ENCODE results near the gene MRPS10. TPM values are rescaled to one million over a fixed set of nuclear protein-coding genes. Genes with fewer than 3 reads are reported as not detected.
A peak's percentile ranks its signal among the peaks of the same experiment; 100 is the strongest.

The MRPS10 gene
- polyA plus RNA-seq, 1 of the 3 experiments (the other 2 are of a cell fraction): 29.8 TPM

GRCh38 chr6:42212442-42212841, 5.2 kb downstream of the MRPS10 start:
- ChIA-PET CTCF (interaction anchor here (6.3 kb wide), 1 partner anchor 335 kb away, joined by 47 read pairs; no protein-coding TSS in a partner anchor), POLR2A (no interaction called here)
- no peak for DNase-seq

GRCh38 chr6:42211726-42212125, 5.9 kb downstream of the MRPS10 start:
- H3K4me2 ChIP-seq: no peak overlapping the region
- no peak overlapping the region for H2AFZ ChIP-seq (ENCODE audit: low read depth)
- 96% methylated on average over 6 of the region's 6 CpGs for whole genome bisulfite sequencing (ENCODE audit: low lambda C conversion rate)
- H3K4me3 ChIP-seq (ENCODE audit: low read depth in 2 of 2, low read length in 1 of 2): no peak overlapping the region
- ChIA-PET CTCF (interaction anchor here (1.2 to 6.3 kb wide), 2 partner anchors 90 to 335 kb away, joined by 3 to 47 read pairs; no protein-coding TSS in a partner anchor), POLR2A (interaction anchor here (0.7 kb wide), 1 partner anchor 156 kb away, joined by 3 read pairs; no protein-coding TSS in a partner anchor)
- peaks cover 9% of the 10 kb centered on the region for H3F3A ChIP-seq (replicated peaks; ENCODE audit: insufficient read depth)
- H3K27me3 ChIP-seq (ENCODE audit: insufficient read depth): no peaks in the 10 kb centered on the region
- H3K9ac ChIP-seq: no peak overlapping the region
- H3K4me1 ChIP-seq (ENCODE audit: control insufficient read depth in 1 of 2, insufficient read depth in 2 of 2, low read depth in 1 of 2, low read length in 1 of 2): peaks cover 6 to 9% of the 10 kb centered on the region in 2 experiments; a peak in 2 of 4 replicates
- H3K9me2 ChIP-seq: no peaks in the 10 kb centered on the region
- H3K9me3 ChIP-seq: no peaks in the 10 kb centered on the region
- H3K36me3 ChIP-seq (replicated peaks in 1 of 2; ENCODE audit: control insufficient read depth in 1 of 2, insufficient read depth in 2 of 2, low read length in 1 of 2): peaks cover 45 to 64% of the 10 kb centered on the region in 2 experiments
- peak overlapping the region in 1 of 2 experiments; percentile 82; a peak in 1 of 4 replicates for H3K27ac ChIP-seq (ENCODE audit: low read depth in 2 of 2, low read length in 1 of 2)
- no peaks in the 10 kb centered on the region for H4K20me1 ChIP-seq (ENCODE audit: insufficient read depth)
- H3K79me2 ChIP-seq (ENCODE audit: insufficient read depth): peaks cover 33% of the 10 kb centered on the region
- no peak for DNase-seq
- no peak for TF ChIP-seq JUND (IDR thresholded peaks at IDR 0.05)
- no peak for TF ChIP-seq RXRA (IDR thresholded peaks at IDR 0.05; ENCODE audit: borderline replicate concordance, low read depth)
- no peak for TF ChIP-seq RCOR1 (IDR thresholded peaks at IDR 0.05; ENCODE audit: low read length)
- no peak for TF ChIP-seq FOXM1 (IDR thresholded peaks at IDR 0.05; ENCODE audit: low read depth)
- TF ChIP-seq NFIC (IDR thresholded peaks at IDR 0.05; ENCODE audit: borderline replicate concordance): no peak
- TF ChIP-seq, protein P1, sequence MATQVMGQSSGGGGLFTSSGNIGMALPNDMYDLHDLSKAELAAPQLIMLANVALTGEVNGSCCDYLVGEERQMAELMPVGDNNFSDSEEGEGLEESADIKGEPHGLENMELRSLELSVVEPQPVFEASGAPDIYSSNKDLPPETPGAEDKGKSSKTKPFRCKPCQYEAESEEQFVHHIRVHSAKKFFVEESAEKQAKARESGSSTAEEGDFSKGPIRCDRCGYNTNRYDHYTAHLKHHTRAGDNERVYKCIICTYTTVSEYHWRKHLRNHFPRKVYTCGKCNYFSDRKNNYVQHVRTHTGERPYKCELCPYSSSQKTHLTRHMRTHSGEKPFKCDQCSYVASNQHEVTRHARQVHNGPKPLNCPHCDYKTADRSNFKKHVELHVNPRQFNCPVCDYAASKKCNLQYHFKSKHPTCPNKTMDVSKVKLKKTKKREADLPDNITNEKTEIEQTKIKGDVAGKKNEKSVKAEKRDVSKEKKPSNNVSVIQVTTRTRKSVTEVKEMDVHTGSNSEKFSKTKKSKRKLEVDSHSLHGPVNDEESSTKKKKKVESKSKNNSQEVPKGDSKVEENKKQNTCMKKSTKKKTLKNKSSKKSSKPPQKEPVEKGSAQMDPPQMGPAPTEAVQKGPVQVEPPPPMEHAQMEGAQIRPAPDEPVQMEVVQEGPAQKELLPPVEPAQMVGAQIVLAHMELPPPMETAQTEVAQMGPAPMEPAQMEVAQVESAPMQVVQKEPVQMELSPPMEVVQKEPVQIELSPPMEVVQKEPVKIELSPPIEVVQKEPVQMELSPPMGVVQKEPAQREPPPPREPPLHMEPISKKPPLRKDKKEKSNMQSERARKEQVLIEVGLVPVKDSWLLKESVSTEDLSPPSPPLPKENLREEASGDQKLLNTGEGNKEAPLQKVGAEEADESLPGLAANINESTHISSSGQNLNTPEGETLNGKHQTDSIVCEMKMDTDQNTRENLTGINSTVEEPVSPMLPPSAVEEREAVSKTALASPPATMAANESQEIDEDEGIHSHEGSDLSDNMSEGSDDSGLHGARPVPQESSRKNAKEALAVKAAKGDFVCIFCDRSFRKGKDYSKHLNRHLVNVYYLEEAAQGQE (IDR thresholded peaks at IDR 0.05; ENCODE audit: low read depth, low read length): no peak
- no peak for TF ChIP-seq TEAD4 (IDR thresholded peaks at IDR 0.05; ENCODE audit: borderline replicate concordance, insufficient read depth)
- no peak for TF ChIP-seq POLR2AphosphoS5 (IDR thresholded peaks at IDR 0.05; ENCODE audit: low read depth, low read length)
- no peak for TF ChIP-seq NRF1 (IDR thresholded peaks at IDR 0.05; ENCODE audit: low read depth, low read length)
- TF ChIP-seq YY1 (IDR thresholded peaks at IDR 0.05; ENCODE audit: low read depth): no peak
- no peak for TF ChIP-seq FOXJ3 (CRISPR knock-in tag; IDR thresholded peaks at IDR 0.05)
- TF ChIP-seq, protein P2, sequence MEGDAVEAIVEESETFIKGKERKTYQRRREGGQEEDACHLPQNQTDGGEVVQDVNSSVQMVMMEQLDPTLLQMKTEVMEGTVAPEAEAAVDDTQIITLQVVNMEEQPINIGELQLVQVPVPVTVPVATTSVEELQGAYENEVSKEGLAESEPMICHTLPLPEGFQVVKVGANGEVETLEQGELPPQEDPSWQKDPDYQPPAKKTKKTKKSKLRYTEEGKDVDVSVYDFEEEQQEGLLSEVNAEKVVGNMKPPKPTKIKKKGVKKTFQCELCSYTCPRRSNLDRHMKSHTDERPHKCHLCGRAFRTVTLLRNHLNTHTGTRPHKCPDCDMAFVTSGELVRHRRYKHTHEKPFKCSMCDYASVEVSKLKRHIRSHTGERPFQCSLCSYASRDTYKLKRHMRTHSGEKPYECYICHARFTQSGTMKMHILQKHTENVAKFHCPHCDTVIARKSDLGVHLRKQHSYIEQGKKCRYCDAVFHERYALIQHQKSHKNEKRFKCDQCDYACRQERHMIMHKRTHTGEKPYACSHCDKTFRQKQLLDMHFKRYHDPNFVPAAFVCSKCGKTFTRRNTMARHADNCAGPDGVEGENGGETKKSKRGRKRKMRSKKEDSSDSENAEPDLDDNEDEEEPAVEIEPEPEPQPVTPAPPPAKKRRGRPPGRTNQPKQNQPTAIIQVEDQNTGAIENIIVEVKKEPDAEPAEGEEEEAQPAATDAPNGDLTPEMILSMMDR (IDR thresholded peaks at IDR 0.05): no peak
- TF ChIP-seq TCF12 (IDR thresholded peaks at IDR 0.05): no peak
- no peak for TF ChIP-seq USF2 (IDR thresholded peaks at IDR 0.05; ENCODE audit: borderline replicate concordance, low read depth, low read length)
- TF ChIP-seq, protein P3, sequence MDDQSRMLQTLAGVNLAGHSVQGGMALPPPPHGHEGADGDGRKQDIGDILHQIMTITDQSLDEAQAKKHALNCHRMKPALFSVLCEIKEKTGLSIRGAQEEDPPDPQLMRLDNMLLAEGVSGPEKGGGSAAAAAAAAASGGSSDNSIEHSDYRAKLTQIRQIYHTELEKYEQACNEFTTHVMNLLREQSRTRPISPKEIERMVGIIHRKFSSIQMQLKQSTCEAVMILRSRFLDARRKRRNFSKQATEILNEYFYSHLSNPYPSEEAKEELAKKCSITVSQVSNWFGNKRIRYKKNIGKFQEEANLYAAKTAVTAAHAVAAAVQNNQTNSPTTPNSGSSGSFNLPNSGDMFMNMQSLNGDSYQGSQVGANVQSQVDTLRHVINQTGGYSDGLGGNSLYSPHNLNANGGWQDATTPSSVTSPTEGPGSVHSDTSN (IDR thresholded peaks at IDR 0.05): no peak
- TF ChIP-seq EZH2phosphoT487 (IDR thresholded peaks at IDR 0.05; ENCODE audit: borderline replicate concordance, low read depth): no peak
- TF ChIP-seq GABPA (IDR thresholded peaks at IDR 0.05; ENCODE audit: low read depth): no peak
- TF ChIP-seq GATA2 (CRISPR knock-in tag; IDR thresholded peaks at IDR 0.05): no peak

More at GRCh38 chr6:42212442-42212841, 5.2 kb downstream of the MRPS10 start:
- no peak overlapping the region for H3K4me2 ChIP-seq
- no peaks in the 10 kb centered on the region for H3K9me2 ChIP-seq
- no peak for TF ChIP-seq EZH2phosphoT487 (IDR thresholded peaks at IDR 0.05; ENCODE audit: borderline replicate concordance, low read depth)
- no peak for TF ChIP-seq POLR2AphosphoS5 (IDR thresholded peaks at IDR 0.05; ENCODE audit: low read depth, low read length)
- TF ChIP-seq FOXJ3 (CRISPR knock-in tag; IDR thresholded peaks at IDR 0.05): no peak
- TF ChIP-seq, protein P4, sequence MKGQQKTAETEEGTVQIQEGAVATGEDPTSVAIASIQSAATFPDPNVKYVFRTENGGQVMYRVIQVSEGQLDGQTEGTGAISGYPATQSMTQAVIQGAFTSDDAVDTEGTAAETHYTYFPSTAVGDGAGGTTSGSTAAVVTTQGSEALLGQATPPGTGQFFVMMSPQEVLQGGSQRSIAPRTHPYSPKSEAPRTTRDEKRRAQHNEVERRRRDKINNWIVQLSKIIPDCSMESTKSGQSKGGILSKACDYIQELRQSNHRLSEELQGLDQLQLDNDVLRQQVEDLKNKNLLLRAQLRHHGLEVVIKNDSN (IDR thresholded peaks at IDR 0.05; ENCODE audit: borderline replicate concordance, low read depth): no peak
- TF ChIP-seq NFIC (IDR thresholded peaks at IDR 0.05; ENCODE audit: borderline replicate concordance): 0 out of 2 replicates have a peak, but pooled peaks have one; percentile 11
- no peak overlapping the region for H2AFZ ChIP-seq (ENCODE audit: low read depth)
- no peak overlapping the region for H3K4me3 ChIP-seq (ENCODE audit: low read depth in 2 of 2, low read length in 1 of 2)
- peaks cover 13% of the 10 kb centered on the region for H3F3A ChIP-seq (replicated peaks; ENCODE audit: insufficient read depth)
- WGBS (ENCODE audit: low lambda C conversion rate): 58% methylated on average over 3 of the region's 3 CpGs
- H3K36me3 ChIP-seq (replicated peaks in 1 of 2; ENCODE audit: control insufficient read depth in 1 of 2, insufficient read depth in 2 of 2, low read length in 1 of 2): peaks cover 45 to 64% of the 10 kb centered on the region in 2 experiments
- H3K27ac ChIP-seq (ENCODE audit: low read depth in 2 of 2, low read length in 1 of 2): peak overlapping the region in 1 of 2 experiments; percentile 11; a peak in 1 of 4 replicates
- H4K20me1 ChIP-seq (ENCODE audit: insufficient read depth): no peaks in the 10 kb centered on the region
- no peaks in the 10 kb centered on the region for H3K27me3 ChIP-seq (ENCODE audit: insufficient read depth)
- no peaks in the 10 kb centered on the region for H3K9me3 ChIP-seq
- no peak overlapping the region for H3K9ac ChIP-seq
- H3K79me2 ChIP-seq (ENCODE audit: insufficient read depth): peaks cover 40% of the 10 kb centered on the region
- H3K4me1 ChIP-seq (ENCODE audit: control insufficient read depth in 1 of 2, insufficient read depth in 2 of 2, low read depth in 1 of 2, low read length in 1 of 2): peaks cover 8 to 9% of the 10 kb centered on the region in 2 experiments; a peak in 2 of 4 replicates

All from SK-N-SH (cell line).